HG03280 (cell line): ENCODE data around the gene PPP3CA.
"Not testable (repeated sequence)": the region's sequence is repeated elsewhere in the genome, so short reads cannot be mapped to it uniquely, and the experiment has no call there.

Source experiments
- ATAC-seq: cut with Tn5 transposase; IDR thresholded peaks from one replicate; pipeline ENCODE4 v1.9.1; 2021; ENCODE audit warnings: mild to moderate bottlenecking, moderate library complexity; ENCODE audit not compliant: unreplicated experiment

Gene PPP3CA

GRCh38 chr4:101258883-101259282 lies 88.4 kb downstream of the PPP3CA start:
- no peak for ATAC-seq

- no peak for ATAC-seq
Measured at GRCh38 chr4:101256222-101256621, 91.1 kb downstream of the PPP3CA start.

DNA sequence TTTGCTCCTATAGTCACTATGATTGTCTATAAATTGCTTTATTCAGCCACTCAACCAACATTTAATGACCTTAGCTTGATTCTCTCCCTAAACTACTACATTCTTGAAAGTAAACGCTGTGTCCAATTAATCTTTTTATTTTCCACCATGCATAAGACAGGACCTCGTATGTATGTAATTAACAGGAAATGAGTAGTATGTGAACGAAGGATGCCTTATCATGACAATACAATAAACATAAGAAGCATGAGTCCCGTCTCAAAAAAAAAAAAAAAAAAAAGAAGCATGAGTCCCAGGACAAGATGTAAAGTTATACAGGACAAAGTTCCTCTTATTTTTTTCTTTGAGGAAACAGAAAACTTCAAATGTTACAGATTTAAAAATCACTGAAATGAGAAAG lies 92.5 kb downstream of the PPP3CA start:
- no peak for ATAC-seq

DNA sequence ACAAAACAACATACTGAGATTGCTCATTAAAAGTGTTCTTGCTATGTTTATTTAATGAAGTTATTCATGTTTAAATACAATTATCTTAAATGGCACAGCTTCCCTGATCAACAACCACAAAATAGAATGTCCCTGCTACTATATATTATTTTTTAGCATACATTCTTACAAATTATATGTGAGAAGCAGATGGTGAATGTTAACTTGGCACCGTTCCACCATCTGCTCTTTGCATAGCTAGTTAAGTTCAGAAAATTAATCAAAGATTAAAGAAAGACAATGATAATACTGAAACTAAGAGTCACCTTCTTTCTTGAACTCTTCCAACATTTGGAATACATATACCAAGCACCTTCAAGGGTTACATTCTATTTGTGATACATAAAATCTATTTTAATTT lies 94.2 kb downstream of the PPP3CA start:
- ATAC-seq = no peak

DNA sequence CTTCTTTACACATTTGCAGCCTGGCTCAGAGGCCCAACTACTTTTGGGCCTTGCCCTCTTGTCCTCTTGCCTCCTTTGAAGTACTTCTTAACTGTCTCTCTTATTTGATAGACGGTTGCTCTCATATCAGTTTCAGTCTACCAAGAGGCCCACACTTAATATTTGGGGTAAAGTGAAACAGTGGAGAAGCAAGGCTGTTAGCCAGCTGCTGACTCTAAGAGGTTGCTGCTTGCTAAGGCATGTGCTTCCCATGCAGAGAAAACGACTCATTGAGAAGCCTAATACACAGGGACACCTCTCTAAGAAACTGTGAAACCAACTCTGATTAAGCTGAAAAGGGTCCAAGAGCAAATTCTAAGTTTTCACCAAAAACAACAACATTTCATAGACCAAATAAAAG lies 94.6 kb downstream of the PPP3CA start:
- no peak for ATAC-seq

- no peak for ATAC-seq
Measured at GRCh38 chr4:101251261-101251660, 96.1 kb downstream of the PPP3CA start.

GRCh38 chr4:101244349-101244748 lies 103.0 kb downstream of the PPP3CA start:
- ATAC-seq = no peak

DNA sequence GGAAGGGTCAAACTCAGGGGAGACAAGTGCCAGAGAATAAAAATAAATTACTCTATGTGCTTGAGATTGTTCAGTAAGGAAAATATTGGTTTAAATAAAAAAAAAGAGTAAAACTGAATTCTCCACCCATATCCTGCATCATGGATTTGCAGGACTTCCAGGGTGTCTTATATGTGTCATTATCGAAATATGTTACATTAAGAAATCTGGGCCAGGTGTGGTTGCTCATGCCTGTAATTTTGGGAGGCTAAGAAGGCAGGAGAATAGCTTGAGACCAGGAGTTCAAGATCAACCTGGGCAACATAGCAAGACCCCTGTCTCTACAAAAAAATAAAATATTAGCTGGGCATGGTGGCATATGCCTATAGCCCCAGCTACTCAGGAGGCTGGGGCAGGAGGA lies 104.9 kb downstream of the PPP3CA start:
- no peak for ATAC-seq

- no peak for ATAC-seq
Measured at GRCh38 chr4:101240099-101240498, 107.2 kb downstream of the PPP3CA start.

DNA sequence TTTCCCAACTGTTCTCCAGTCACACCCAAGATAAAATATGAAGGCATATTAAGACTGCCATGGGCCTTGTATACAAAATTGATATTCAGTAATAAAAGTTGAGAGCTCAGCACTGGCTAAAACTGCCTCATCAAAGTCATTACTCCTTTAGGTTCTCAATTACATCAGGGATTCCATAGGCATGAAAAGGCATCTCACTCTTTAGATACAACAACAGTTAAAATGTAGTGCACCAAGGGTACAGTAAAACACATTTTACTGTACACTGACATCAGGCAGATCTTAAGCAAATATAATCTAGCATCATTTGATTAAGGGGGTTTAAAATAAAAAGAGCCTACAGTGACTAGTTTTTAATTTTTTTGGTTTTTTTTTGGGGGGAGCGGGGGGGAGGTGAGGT lies 107.7 kb downstream of the PPP3CA start:
- ATAC-seq = no peak

DNA sequence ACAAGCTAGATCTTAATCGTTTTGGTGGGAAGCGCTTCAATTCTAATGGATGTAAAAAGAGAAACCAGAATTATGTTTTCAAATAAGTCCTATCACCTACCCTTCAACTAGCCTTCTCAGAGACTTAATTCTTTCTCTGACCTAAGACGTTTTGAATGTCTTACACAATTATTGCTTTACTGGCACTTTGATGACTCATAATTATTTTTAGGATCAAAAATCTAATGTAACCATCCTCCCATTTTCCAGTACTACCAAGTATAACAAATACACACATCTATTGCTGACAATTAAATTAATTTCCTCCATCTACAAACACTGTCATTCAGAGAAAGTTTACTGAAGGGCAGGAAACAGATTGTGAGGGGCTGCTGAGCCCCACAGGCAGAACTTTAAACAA lies 108.6 kb downstream of the PPP3CA start:
- no peak for ATAC-seq

DNA sequence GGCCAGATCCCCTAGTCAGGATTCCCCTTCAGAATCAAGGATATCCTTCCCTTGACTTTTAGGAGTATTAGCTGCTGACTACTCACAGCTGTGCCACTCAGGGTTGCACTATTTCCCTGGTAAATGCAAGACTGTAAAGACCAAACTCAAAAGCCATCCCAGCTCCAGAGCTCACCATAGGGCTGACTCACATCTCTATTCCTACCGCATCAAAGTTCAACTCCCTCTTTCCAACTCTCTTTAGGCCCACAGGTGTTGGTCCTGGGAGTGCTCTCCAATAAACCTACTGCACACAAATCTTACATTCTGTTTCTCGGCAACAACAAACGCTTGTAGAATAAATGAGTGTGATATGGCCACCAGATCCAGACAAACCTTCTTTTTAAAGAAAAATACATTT lies 109.6 kb downstream of the PPP3CA start:
- no peak for ATAC-seq

GRCh38 chr4:101236097-101236496 lies 111.2 kb downstream of the PPP3CA start:
- no peak for ATAC-seq

GRCh38 chr4:101234141-101234540 lies 113.2 kb downstream of the PPP3CA start:
- not testable (repeated sequence) for ATAC-seq

DNA sequence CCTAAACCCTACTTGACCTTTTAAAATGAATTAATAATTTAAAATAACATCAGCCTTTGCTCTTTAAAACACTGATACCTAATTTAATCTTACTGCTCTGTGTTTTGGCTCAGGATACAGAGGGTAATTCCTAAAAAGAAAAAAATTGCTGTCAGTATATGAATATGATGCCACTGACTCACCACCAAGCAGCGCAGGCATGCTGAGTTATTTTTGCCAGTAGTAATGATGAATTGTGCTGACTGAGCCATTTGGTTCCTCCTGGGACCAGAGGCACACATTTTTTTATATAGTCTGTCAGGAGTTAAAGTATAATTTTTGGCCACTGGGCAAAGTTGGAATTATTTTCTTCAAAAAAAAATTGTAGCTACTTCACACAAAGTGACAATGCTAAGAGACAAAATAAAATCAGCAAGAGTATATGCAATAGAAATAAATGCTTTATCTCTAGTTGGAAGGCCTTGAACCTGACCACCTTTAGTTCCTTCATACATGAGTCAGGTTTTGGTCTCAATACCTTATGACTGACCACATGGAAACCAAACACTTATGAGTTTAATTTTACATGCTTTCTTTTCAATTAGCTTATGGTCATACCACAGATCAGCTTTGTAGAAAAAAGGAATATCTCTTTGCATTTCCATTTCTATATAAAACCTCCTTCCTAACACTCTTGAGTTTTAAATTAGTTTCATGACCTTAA lies 115.1 kb downstream of the PPP3CA start:
- no peak for ATAC-seq

GRCh38 chr4:101230801-101231426 lies 116.4 kb downstream of the PPP3CA start:
- no peak for ATAC-seq

DNA sequence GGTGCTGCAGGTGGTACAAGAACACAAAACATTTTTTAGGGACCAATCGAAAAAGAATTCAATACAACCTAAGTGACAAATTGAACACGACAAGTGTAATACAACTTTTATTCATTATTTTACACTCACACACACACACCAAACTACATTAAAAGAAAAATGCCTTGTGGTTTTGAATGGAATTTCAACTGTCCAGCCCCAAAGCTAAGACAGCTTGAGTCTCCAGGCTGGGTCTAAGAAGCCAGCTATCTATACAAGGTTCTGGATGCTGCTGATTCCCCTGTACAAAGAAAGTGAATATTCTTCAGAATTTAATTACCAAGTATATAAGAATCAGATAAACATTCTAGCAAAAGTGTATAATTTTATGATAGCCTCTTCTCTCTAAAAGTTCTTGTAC lies 118.2 kb downstream of the PPP3CA start:
- no peak for ATAC-seq

GRCh38 chr4:101227715-101228114 lies 119.6 kb downstream of the PPP3CA start:
- ATAC-seq = no peak

DNA sequence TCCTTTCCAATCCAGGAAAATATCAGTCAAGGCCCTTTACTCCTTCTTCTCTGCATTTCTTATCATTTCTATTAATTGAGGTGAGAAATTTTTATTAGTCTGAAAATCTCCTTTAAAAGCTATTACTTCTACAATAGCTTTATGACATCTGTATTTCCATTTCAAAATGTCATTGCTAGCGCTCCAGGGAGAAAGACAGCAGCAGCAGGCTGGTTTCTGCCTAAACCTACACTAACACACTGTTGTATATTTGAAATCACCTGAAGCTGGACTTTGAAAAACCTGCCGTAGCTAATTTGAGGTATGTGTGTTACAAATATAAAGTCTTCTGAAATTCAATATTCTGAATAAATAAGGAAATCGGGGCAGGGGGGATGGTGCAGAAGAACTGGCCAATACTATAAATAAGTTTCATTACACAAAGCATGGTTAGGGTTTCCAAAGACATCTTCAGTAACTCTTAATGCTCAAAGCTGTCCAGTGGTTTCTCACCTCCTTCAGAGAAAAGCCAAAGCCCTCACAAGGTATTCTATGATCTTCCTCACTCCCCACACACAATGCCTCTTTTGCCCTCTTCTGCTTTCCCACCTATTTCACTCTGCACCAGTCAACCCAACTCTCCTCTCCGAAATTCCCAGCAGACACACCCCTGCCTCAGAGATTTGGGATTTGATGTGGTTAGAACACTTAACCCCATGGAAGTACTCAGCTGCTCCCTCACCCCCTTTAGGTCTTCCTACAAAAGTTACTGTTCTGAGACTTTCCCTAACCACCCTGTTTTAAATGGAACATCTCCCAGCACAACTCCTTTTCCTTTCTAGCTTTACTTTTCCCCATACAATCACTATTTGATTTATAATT lies 122.7 kb downstream of the PPP3CA start:
- ATAC-seq = no peak

DNA sequence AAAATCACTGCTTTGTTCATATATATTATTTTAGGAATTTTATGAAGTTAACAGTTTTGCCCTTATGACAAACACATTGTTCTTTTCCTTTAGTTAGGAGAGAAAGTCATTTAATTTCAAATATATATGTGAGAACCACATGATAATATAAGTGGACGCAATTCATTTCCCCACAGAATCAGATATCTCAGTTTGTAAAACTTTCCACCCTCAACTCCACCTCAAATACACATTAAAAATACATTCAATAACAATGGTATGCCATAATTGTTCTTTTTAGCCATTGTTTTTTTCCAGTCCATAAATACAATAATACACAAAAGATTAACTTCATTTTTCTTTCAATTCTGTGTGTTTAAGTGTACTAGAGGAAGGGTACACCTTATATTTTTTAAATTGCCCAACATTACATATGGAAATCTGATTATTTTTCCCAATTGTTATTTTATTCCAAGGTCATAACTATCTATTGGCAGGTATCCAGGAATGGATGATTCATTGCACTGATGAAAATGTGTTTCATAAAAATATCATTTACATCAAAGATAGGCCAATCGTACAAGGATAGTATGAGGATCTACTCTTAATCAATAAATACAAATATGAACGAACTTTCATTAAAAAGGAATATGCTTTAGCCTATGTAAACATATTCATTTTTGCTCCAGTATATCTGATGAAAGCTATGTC lies 125.0 kb downstream of the PPP3CA start:
- ATAC-seq = no peak

DNA sequence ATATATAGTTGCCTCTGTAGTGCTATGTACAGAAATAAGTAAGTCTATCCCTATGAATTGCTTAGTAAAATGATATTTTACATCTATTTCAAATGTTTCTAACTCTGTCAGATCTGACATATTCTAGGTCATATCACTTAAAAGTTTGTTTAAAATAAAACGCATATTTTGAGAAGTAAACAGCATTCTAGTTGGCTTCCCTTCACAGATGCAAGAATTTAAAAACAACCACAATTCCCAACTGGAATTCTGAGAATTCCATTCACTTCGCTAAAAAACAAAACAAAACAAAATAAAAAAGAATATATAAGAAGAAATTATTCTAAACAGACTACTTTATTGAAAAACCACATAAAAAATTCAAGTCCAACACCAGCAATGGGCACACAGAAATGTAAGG lies 126.0 kb downstream of the PPP3CA start:
- no peak for ATAC-seq
